HG03135 (cell line): Measurements from ENCODE around the gene TPP1.

Experiments
- ATAC-seq: cut with Tn5 transposase; IDR thresholded peaks from one replicate; pipeline ENCODE4 v1.9.1; 2021; ENCODE audit warnings: mild to moderate bottlenecking, moderate library complexity; ENCODE audit not compliant: unreplicated experiment

The TPP1 gene

GRCh38 chr11:6566704-6567370 is 52.4 kb downstream of the TPP1 start:
- no peak for ATAC-seq

DNA sequence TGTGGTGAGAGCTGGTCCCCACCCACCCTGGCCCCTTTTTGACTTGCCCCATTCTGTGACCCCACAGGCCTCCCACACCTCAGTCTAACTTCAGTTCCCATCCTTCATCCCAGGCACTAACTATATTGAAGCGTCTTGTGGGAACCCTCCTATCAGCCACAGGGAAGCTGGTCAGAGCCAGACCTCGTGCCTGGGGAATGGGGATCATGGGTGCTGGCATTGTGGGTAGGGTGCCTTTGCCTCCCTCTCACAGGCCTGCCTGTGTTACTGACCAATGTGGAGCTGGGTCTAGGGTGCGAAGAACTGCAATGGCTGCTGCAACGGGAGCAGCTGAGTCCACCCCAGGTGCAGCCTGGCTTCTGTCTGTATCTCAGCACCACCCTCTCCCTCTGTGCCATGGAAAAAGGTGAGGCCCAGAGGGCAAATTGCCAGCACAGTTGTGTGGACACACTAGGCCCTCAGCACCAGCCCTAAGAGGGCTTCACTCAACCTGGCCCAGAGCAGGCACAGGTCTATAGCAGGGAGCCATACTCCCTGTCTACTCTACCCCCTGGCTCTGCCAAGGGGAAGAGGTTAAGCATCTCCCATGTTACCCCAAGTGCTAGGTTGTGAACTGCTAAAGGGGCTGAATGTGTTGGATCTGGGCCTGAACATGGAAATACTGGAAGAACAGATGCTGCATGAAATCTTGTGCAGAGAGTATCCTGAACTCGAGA is 53.1 kb downstream of the TPP1 start:
- no peak for ATAC-seq

- ATAC-seq = no peak
Measured at GRCh38 chr11:6565325-6565724, 53.9 kb downstream of the TPP1 start.

GRCh38 chr11:6563667-6564066 is 55.6 kb downstream of the TPP1 start:
- no peak for ATAC-seq

GRCh38 chr11:6563121-6563619 is 56.1 kb downstream of the TPP1 start:
- no peak for ATAC-seq
